Uterus (tissue), 4 donors: Measurements from ENCODE around the gene MLXIP. TPM values are rescaled to one million over a fixed set of nuclear protein-coding genes. Genes with fewer than 3 reads are reported as not detected.
"Not testable (repeated sequence)": the region's sequence is repeated elsewhere in the genome, so short reads cannot be mapped to it uniquely, and the experiment has no call there.

Source experiments
- DNase-seq, 2 donors: peaks; one replicate each; pipeline ENCODE4 v3.0.0-alpha.2; 2019 to 2020
- H3K27ac ChIP-seq, 2 donors: fragments of 200-600 bp; sonication (generic); 1 replicate in 1 of 2; 2 replicates in 1 of 2; pipeline ENCODE4 v1.5.1; 2016 to 2018
- H3K27me3 ChIP-seq, 2 donors: fragments of 200-600 bp; sonication (generic); one replicate each; pipeline ENCODE4 v1.5.1; 2018 to 2019; ENCODE audit warnings: control low read depth in 1 of 2
- H3K36me3 ChIP-seq, 2 donors: fragments of 200-600 bp; sonication (generic); one replicate each; pipeline ENCODE4 v1.5.1; 2019; ENCODE audit warnings: control low read depth in 1 of 2
- H3K4me1 ChIP-seq, 2 donors: fragments of 200-600 bp; sonication (generic); one replicate each; pipeline ENCODE4 v1.5.1; 2018 to 2019; ENCODE audit warnings: control low read depth in 1 of 2
- H3K4me3 ChIP-seq, 2 donors: fragments of 200-600 bp; sonication (generic); 1 replicate in 1 of 2; 2 replicates in 1 of 2; pipeline ENCODE4 v1.5.1; 2018 to 2019; ENCODE audit warnings: mild to moderate bottlenecking in 1 of 2
- H3K9me3 ChIP-seq, 2 donors: fragments of 200-600 bp; sonication (generic); one replicate each; pipeline ENCODE4 v1.5.1; 2019; ENCODE audit warnings: control low read depth in 1 of 2
- CTCF ChIP-seq, 4 experiments: fragments of 200-600 bp in 2 of 4; fragments of 450-650 bp in 2 of 4; sonication (generic) in 2 of 4; IDR thresholded peaks; one replicate each; pipeline ENCODE4 v1.5.1; 2016 to 2019; ENCODE audit warnings: antibody characterized with exemption in 4 of 4, mild to moderate bottlenecking in 2 of 4, moderate library complexity in 1 of 4
- POLR2A ChIP-seq, 2 donors: fragments of 450-650 bp; IDR thresholded peaks; one replicate each; pipeline ENCODE4 v1.6.1; 2016; ENCODE audit warnings: antibody characterized with exemption in 2 of 2, mild to moderate bottlenecking in 1 of 2, moderate library complexity in 1 of 2
- intact Hi-C: fragments of 100-400 bp; cut with DNase I; formaldehyde crosslinking; loops from one replicate; pipeline ENCODE4 v1.15.1; 2023; ENCODE audit warnings: low total_unique reads
- total RNA-seq, 4 donors: library from RNA; depleted of rRNA in 3 of 4; stranded (reverse); fragments of >200 nt in 3 of 4; gene quantifications; one replicate each; pipeline versions ENCODE4 v1.1.0 to v1.2.4, GENCODE V29; 2014 to 2023
- donor health status: DM: yes; HTN: yes; CAD: no.

MLXIP gene
- total RNA-seq, 4 donors from 2014 or later: 21.5 to 88.7 (median 24.7) TPM

GRCh38 chr12:122104844-122105243 lies 26.3 kb downstream of the MLXIP start:
- no peaks in the 10 kb centered on the region for H3K27me3 ChIP-seq
- no peak for DNase-seq
- peaks cover 0 to 19% of the 10 kb centered on the region in 2 donors for H3K4me1 ChIP-seq
- no peaks in the 10 kb centered on the region for H3K36me3 ChIP-seq
- no peak overlapping the region for H3K27ac ChIP-seq
- intact Hi-C loops: no loop called here
- TF ChIP-seq CTCF (IDR thresholded peaks at IDR 0.05): no peak
- H3K4me3 ChIP-seq: no peak overlapping the region
- H3K9me3 ChIP-seq: no peaks in the 10 kb centered on the region

GRCh38 chr12:122105496-122105895 lies 26.9 kb downstream of the MLXIP start:
- intact Hi-C loops, H3K36me3 ChIP-seq, H3K4me3 ChIP-seq, H3K9me3 ChIP-seq, DNase-seq, H3K27me3 ChIP-seq, H3K27ac ChIP-seq: not testable (repeated sequence)
- H3K4me1 ChIP-seq: peaks cover 0 to 22% of the 10 kb centered on the region in 2 donors

- no peak overlapping the region for H3K4me3 ChIP-seq
- no peaks in the 10 kb centered on the region for H3K9me3 ChIP-seq
- intact Hi-C loops: no loop called here
- H3K27ac ChIP-seq: peak overlapping the region in 1 of 2 donors; percentile 13
- TF ChIP-seq CTCF (IDR thresholded peaks at IDR 0.05) (no peak), POLR2A (IDR thresholded peaks at IDR 0.05) (no peak)
- no peaks in the 10 kb centered on the region for H3K36me3 ChIP-seq
- no peak for DNase-seq
- no peaks in the 10 kb centered on the region for H3K27me3 ChIP-seq
- peaks cover 0 to 22% of the 10 kb centered on the region in 2 donors for H3K4me1 ChIP-seq
Measured at GRCh38 chr12:122106843-122107242, 28.3 kb downstream of the MLXIP start.

DNA sequence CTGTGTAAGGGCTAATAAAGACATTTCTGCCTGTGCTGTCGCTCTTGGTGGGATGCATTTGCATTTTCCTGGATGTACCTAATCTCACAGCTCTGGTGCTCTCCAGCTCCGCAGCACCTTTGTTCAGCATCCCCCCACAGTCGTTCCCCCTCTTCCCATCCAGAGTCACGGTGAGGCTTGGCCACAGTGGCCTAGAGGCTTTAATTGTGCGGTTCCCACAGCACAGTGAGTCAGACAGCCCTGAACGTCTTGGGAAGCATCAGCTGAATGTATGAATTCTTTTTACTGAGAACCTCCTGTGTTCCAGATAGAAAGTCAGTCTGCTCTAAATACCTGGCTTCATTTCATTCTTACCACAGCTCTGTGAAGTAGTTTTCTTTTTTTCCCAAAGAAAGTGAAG lies 28.7 kb downstream of the MLXIP start:
- peak overlapping the region in 1 of 2 donors; percentile 13 for H3K27ac ChIP-seq
- intact Hi-C loops: no loop called here
- H3K36me3 ChIP-seq: no peaks in the 10 kb centered on the region
- TF ChIP-seq POLR2A (IDR thresholded peaks at IDR 0.05) (no peak), CTCF (IDR thresholded peaks at IDR 0.05) (no peak)
- peaks cover 0 to 22% of the 10 kb centered on the region in 2 donors for H3K4me1 ChIP-seq
- no peak overlapping the region for H3K4me3 ChIP-seq
- no peaks in the 10 kb centered on the region for H3K9me3 ChIP-seq
- DNase-seq: no peak
- no peaks in the 10 kb centered on the region for H3K27me3 ChIP-seq

DNA sequence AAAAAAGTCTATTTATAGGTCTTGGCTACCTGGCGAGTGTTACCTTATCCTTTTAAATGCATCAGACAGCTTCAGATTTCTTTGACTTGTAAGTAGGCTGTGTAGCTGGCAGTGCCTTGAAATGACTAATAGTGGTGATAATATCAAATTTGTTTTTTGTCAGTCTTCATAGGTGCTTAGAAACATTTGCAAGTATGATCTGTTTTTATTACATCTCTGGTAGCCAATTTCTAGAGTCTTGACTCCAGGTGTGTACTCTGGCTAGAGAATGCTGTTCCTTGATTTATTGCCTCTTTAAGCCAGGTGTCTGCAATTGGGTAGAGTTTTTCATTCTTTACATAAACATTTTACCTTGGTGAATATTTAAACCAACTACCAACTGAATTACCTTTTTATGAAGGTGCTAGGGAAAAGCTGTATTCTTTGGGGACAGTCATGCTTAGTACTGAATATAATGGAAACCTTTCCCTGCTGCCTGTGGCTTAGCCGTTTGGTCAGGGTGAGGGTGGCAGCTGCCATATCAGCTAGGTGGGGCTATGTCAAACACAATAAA lies 32.6 kb downstream of the MLXIP start:
- Histone ChIP-seq H3K27me3 (no peaks in the 10 kb centered on the region), H3K36me3 (no peaks in the 10 kb centered on the region), H3K27ac (no peak overlapping the region), H3K9me3 (no peaks in the 10 kb centered on the region), H3K4me1 (peaks cover 0 to 21% of the 10 kb centered on the region in 2 donors), H3K4me3 (no peak overlapping the region)
- intact Hi-C loops: no loop called here
- TF ChIP-seq CTCF (IDR thresholded peaks at IDR 0.05): no peak
- TF ChIP-seq POLR2A (IDR thresholded peaks at IDR 0.05): no peak
- no peak for DNase-seq
